Inflammatory macrophage treated with lipopolysaccharide for 4 hours (primary cell): ENCODE results near the gene FAR2.
A peak's percentile ranks its signal among the peaks of the same experiment; 100 is the strongest.
"Not testable (repeated sequence)": the region's sequence is repeated elsewhere in the genome, so short reads cannot be mapped to it uniquely, and the experiment has no call there.

Source experiments
- DNase-seq: peaks from one replicate; pipeline ENCODE4 v3.0.0-alpha.2; 2020

Gene FAR2

GRCh38 chr12:29152981-29153630 is 4.0 kb downstream of the FAR2 start:
- DNase-seq = no peak

GRCh38 chr12:29155079-29155478 is 6.0 kb downstream of the FAR2 start:
- DNase-seq = peak; percentile 34

DNA sequence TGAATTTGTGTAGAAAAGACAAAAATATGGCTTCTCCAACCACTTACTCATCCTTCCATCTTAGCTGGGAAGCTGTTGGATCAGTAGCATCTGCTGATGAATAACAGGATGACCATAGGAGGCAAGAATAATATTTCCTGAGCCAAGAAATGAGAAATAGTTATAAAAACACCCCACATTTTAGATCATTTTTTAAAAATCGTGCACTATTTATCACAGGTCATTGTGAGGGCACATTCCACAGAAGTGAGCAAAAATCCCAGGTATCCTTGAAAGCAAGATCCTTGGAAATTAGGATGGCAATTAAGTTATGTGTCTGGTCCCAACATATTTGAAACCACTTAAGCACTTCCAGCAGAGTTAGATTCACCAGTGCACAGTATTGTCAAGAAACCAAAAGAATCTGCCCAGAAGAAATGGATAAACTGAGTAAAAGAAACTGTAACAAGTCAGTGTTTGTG is 8.4 kb downstream of the FAR2 start:
- DNase-seq = peak; percentile 22

DNA sequence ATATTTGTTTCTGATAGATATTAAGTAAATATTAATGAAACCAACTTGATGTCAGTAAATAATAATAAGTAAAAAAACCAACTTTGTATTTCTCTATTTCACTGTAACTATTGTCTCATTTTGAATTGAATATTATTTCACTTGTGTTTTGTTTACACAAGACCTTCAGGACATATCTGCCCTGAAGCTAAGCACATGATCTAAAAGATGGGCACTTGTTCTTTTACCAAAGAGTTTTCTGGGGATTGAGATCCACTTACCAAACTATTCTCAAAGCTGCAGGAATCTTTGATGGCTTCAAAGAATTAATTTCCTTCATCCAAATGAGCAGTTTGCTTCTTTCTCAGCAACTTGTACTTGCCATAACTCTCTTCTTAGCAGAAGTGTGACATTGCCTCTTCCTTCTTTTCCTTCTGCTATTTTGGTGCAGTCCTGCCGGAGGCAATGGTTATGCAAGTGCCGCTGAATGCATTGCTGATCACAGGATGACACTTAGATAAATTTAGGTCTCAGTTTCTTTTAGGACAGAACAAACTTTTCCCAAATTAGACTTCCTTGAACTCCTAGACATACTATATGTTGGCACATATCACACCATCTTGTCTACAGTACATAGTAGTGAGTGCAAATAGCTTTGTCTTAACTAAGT is 9.2 kb downstream of the FAR2 start:
- DNase-seq = peak; percentile 92

- DNase-seq = peak; percentile 48
These were observed 10.6 kb downstream of the FAR2 start for GRCh38 chr12:29159661-29160060.

GRCh38 chr12:29160230-29160629 is 11.2 kb downstream of the FAR2 start:
- peak; percentile 65 for DNase-seq

- no peak for DNase-seq
These were observed 14.1 kb downstream of the FAR2 start for GRCh38 chr12:29163146-29163545.

GRCh38 chr12:29164477-29165393 is 15.7 kb downstream of the FAR2 start:
- peak; percentile 92 for DNase-seq

GRCh38 chr12:29167445-29167844 is 18.4 kb downstream of the FAR2 start:
- DNase-seq = no peak

DNA sequence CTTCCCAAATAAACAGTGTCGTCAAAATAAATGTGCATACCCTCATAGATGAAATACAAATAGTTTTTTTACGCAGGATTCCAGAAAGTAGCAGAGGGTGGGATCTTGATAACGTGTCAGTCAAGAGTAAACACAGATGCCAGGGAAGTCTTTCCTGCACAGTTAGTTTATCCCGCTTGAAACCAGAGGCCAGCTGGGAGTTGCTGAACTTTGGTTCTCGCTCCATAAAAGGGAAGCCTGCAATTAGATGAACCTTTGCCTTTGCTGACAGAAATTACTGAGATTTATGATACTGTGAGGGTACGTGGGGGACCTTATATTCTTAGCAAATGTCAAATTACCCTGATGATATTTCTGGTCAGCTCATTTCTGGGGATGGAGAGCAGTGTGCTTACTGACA is 18.9 kb downstream of the FAR2 start:
- DNase-seq = no peak

GRCh38 chr12:29169978-29170377 is 20.9 kb downstream of the FAR2 start:
- DNase-seq = peak; percentile 57

DNA sequence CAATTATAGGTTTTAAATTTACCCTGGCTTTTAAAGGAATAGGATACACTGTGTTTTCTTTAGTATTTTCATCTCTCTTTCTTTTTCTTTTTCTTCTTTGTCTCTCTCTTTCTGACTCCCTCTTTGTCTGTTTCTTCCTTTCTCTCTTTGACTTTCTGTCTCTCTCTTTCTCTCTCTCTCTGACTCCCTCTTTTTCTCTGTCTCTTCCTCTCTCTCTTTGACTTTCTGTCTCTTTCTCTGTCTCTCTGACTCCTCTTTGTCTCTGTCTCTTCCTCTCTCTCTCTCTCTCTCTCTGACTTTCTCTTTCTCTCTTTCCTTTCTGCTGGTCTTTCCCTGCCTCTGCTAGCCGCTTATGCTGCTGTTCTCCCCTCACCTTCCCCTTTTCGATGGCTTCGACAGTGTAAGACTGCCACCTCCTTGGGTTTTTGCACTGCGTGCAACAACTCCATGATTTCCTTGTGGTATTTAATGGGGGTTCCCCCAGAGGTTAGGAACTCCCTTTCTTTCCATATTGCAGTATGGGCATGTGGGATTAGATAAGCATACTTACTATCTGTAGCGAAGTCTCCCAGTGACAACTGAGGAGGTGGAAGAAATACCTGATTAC is 21.5 kb downstream of the FAR2 start:
- DNase-seq = peak; percentile 87

GRCh38 chr12:29171421-29172258 is 22.6 kb downstream of the FAR2 start:
- no peak for DNase-seq

DNA sequence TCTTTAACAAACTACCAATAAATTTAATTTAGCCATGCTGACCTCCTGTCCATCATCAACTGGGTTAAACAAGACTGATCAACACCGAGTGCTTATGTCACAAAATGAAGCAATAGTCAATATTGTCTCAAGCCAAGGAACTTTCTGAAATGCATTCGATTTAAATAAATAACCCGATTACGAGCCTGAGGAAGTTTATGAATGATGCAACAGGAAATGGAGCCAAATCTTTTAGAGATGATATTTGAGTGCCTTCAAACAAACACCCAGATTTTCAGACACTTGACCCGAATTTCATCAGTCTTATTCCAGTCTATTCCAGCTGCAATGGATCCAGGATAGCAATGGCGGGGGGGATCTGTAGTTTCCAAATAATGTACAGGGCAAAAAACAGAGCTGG is 27.9 kb downstream of the FAR2 start:
- peak; percentile 75 for DNase-seq

DNA sequence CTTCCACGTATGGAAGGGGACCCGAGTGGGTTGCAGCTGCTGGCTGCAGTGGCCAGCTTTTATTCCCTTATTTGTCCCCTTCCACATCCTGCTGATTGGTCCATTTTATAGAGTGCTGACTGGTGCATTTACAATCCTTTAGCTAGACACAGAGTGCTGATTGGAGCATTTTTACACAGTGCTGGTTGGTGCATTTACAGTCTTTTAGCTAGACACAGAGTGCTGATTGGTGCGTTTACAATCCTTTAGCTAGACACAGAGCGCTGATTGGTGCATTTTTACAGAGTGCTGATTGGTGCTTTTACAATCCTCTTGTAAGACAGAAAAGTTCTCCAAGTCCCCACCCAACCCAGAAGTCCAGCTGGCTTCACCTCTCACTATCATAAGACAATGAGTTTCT is 33.2 kb downstream of the FAR2 start:
- DNase-seq = not testable (repeated sequence)

DNA sequence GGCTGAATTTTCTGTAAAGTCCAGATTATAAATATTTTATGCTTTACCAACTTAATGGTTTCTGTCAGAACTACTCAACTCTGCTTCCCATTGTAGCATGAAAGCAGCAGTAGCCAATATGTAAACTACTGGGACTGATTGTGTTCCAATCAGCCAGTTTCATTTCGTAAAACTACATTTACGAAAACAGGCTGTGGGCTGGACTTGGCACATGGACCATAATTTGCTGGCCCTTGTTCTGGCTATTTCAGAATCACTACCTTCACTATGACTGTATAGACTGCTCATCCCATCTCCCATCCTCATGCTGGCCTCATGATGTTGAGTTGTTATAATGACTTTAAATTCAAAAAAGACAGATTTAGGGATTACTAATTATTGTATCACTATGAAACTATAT is 38.7 kb downstream of the FAR2 start:
- peak; percentile 48 for DNase-seq

GRCh38 chr12:29191267-29191850 is 42.3 kb downstream of the FAR2 start:
- DNase-seq = no peak

GRCh38 chr12:29198901-29199300 is 49.8 kb downstream of the FAR2 start:
- no peak for DNase-seq

- no peak for DNase-seq
These were observed 51.5 kb downstream of the FAR2 start for GRCh38 chr12:29200586-29200985.

DNA sequence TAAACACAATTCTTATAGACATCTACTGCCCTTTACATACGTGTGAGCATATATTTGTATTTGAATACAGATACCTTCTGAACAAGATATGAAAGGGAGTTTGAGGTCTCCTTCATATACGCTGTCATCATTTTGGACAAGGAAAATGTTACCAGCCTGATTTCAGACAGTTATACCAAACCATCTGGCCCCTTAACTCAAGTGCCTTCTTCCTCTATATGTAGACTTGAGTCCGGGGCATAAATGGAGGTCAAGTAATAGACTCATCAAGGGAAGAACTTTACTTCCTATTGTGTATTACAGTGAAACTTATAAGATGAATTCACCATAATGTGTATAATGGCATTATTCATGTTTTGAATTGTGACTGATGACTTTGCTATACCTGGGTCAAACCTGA is 52.2 kb downstream of the FAR2 start:
- DNase-seq = no peak

- DNase-seq = no peak
These were observed 52.7 kb downstream of the FAR2 start for GRCh38 chr12:29201746-29202145.

DNA sequence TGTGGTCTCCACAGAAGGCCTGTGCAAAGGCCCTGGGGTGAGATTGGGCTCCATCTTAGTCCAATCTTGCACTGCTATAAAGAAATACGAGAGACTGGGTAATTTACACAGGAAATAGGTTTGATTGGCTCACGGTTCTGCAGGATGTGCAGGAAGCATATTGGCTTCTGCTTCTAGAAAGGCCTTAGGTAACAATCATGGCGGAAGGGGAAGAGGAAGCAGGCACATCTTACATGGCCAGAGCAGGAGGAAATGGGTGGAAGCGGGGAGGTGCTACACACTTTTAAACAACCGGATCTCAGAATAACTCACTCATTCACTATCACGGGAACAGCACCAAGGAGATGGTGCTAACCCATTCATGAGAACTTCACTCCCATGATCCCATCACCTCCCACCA is 55.4 kb downstream of the FAR2 start:
- DNase-seq = no peak
